ENCODE measurements around the gene SLC41A2.

GRCh38 chr12:104925501-104925900 is 32.6 kb downstream of the SLC41A2 start:
- TF ChIP-seq PATZ1 (CRISPR knock-in tag; IDR thresholded peaks at IDR 0.05; ENCODE audit: borderline replicate concordance) (no peak), ARNTL (CRISPR knock-in tag; IDR thresholded peaks at IDR 0.05; ENCODE audit: borderline replicate concordance, low read depth) (no peak), BACH2 (CRISPR knock-in tag; IDR thresholded peaks at IDR 0.05; ENCODE audit: borderline replicate concordance) (no peak), ZNF70 (CRISPR knock-in tag; IDR thresholded peaks at IDR 0.05) (no peak), ZFP30 (CRISPR knock-in tag; IDR thresholded peaks at IDR 0.05) (no peak), ZC3H10 (CRISPR knock-in tag; IDR thresholded peaks at IDR 0.05) (no peak), ZNF565 (CRISPR knock-in tag; conservative IDR thresholded peaks at IDR 0.05; ENCODE audit: low read depth) (no peak), GLIS3 (CRISPR knock-in tag; IDR thresholded peaks at IDR 0.05) (no peak), ISL1 (CRISPR knock-in tag; IDR thresholded peaks at IDR 0.05) (no peak), OSR1 (CRISPR knock-in tag; IDR thresholded peaks at IDR 0.05) (no peak), RARB (CRISPR knock-in tag; IDR thresholded peaks at IDR 0.05) (no peak), POU6F1 (CRISPR knock-in tag; IDR thresholded peaks at IDR 0.05; ENCODE audit: borderline replicate concordance, low read depth) (no peak), CSDC2 (CRISPR knock-in tag; IDR thresholded peaks at IDR 0.05) (no peak)

Data from SK-N-SH treated with all-trans-retinoic acid at 6 μM for 48 hours (cell line).